GM12891 (cell line): ENCODE results near the gene UBR2.

Source experiments
- PAX5 ChIP-seq: IDR thresholded peaks from 2 replicates; pipeline ENCODE4 v1.6.1; 2011; ENCODE audit warnings: low read length, moderate library complexity, mild to moderate bottlenecking; ENCODE audit not compliant: insufficient read depth, severe bottlenecking
- POLR2A ChIP-seq: IDR thresholded peaks from 2 replicates; pipeline ENCODE4 v1.6.1; 2011; ENCODE audit warnings: low read depth, low read length, control low read depth
- POLR2AphosphoS5 ChIP-seq: IDR thresholded peaks from 2 replicates; pipeline ENCODE4 v1.6.1; 2011; ENCODE audit warnings: low read depth, low read length, control low read depth
- SPI1 ChIP-seq: IDR thresholded peaks from 2 replicates; pipeline ENCODE4 v1.6.1; 2011; ENCODE audit warnings: low read depth, low read length, control low read depth
- TAF1 ChIP-seq: IDR thresholded peaks from 2 replicates; pipeline ENCODE4 v1.6.1; 2011; ENCODE audit warnings: low read depth, low read length, control low read depth

DNA sequence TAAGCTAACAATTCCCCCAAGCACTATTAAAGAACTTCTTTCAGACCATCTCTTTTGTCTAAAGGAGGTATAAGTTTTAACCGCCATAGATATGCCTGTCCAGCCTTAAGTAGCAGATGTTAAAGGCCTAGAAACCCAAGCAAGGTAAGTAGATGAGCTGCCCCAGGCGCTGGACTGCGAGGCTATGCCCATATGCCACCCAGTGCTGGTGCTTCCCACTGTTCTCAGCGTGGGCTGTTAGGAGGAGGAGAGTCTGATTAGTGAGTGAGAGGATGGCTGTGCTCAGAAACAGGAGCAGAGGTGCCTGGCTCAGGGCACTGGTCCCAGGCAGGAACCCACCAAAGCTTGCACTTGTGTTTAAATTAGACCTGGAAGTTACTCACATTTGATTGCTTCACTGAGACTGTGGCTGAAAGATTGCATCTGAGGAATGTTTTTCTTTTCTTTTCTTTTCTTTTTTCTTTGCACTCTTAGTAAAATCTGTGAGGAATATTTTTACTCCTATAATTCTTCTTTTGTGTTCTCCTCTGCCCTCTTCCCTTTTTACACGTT lies 126.4 kb downstream of the UBR2 start:
- TF ChIP-seq POLR2A (no peak), POLR2AphosphoS5 (no peak), TAF1 (no peak), SPI1 (no peak), PAX5 (no peak)
